Mucosa of descending colon (tissue), 3 donors: Measurements from ENCODE around the gene MMP21. TPM values are rescaled to one million over a fixed set of nuclear protein-coding genes. Genes with fewer than 3 reads are reported as not detected.

Source experiments
- ATAC-seq: fragments of 200-7000 bp; cut with Tn5 transposase; one replicate; pipeline ENCODE4 v1.9.1; 2020; ENCODE audit warnings: mild to moderate bottlenecking, moderate library complexity
- DNase-seq, 3 donors: peaks; one replicate each; pipeline ENCODE4 v3.0.0-alpha.2; 2020
- H3K36me3 ChIP-seq: fragments of 200-600 bp; one replicate; pipeline ENCODE4 v1.8.0; 2021; ENCODE audit warnings: low read depth, mild to moderate bottlenecking
- H3K4me1 ChIP-seq: fragments of 200-600 bp; one replicate; pipeline ENCODE4 v1.8.0; 2021; ENCODE audit warnings: low read depth, mild to moderate bottlenecking
- H3K4me3 ChIP-seq: fragments of 200-600 bp; one replicate; pipeline ENCODE4 v1.8.0; 2021; ENCODE audit warnings: mild to moderate bottlenecking
- H3K9me3 ChIP-seq: fragments of 200-600 bp; one replicate; pipeline ENCODE4 v1.8.0; 2021; ENCODE audit warnings: mild to moderate bottlenecking
- intact Hi-C, 2 donors: fragments of 100-400 bp; cut with DNase I in 1 of 2; cut with micrococcal nuclease in 1 of 2; formaldehyde crosslinking; loops; one replicate each; pipeline versions ENCODE4 v1.11.0 to v1.11.1; 2022; cut with DNase I, micrococcal nuclease
- total RNA-seq, 3 donors: library from RNA; stranded (reverse); fragmentation: NEBNext Ultra II Directional in 2 of 3; extraction: Animal tissue kit (Norgen Biotek cat#: 25700) in 2 of 3; gene quantifications; one replicate each; pipeline versions ENCODE4 v1.2.1 to v1.2.4, GENCODE V29; 2021 to 2023
- TF ChIP-seq, protein P1 (sequence below): fragments of 200-600 bp; IDR thresholded peaks from one replicate; pipeline ENCODE4 v1.8.0; 2022; ENCODE audit warnings: antibody characterized with exemption, mild to moderate bottlenecking
- donor health status: DM: no; HTN: no; CAD: no; lungs with moderate emphysema.
- donor health status: DM: no; HTN: no; CAD: no.
- donor health status: DM: no; HTN: yes; CAD: no.

The MMP21 gene
- total RNA-seq, 3 donors from 2014 or later = 0.14 to 0.28 TPM; not detected in 1

GRCh38 chr10:125817337-125817946, 41.8 kb upstream of the MMP21 start:
- TF ChIP-seq, protein P1, sequence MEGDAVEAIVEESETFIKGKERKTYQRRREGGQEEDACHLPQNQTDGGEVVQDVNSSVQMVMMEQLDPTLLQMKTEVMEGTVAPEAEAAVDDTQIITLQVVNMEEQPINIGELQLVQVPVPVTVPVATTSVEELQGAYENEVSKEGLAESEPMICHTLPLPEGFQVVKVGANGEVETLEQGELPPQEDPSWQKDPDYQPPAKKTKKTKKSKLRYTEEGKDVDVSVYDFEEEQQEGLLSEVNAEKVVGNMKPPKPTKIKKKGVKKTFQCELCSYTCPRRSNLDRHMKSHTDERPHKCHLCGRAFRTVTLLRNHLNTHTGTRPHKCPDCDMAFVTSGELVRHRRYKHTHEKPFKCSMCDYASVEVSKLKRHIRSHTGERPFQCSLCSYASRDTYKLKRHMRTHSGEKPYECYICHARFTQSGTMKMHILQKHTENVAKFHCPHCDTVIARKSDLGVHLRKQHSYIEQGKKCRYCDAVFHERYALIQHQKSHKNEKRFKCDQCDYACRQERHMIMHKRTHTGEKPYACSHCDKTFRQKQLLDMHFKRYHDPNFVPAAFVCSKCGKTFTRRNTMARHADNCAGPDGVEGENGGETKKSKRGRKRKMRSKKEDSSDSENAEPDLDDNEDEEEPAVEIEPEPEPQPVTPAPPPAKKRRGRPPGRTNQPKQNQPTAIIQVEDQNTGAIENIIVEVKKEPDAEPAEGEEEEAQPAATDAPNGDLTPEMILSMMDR = no peak
- Histone ChIP-seq H3K4me3 (no peak overlapping the region), H3K36me3 (no peaks in the 10 kb centered on the region), H3K9me3 (no peaks in the 10 kb centered on the region), H3K4me1 (no peaks in the 10 kb centered on the region)
- DNase-seq (no peak), ATAC-seq (peak; percentile 58)
- intact Hi-C loops = no loop called here

DNA sequence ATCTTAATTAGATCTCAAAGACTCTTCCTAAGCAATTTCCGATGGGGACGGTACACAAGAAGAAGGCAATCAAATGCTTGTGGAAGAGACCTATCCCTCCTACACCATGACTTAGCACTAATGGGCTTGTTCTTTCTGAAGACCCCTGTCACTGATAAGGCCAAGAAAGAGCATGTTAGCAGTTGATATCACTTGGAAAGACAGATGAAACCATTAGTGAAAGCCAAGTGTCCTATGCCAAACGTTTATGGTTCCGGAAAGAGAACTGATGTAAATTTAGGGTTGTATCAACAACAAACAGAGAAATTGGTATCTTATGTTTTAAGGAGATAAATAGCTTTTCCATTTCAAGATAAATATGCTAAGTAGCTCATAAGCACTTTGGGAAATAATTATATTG, 40.9 kb upstream of the MMP21 start:
- DNase-seq (no peak), ATAC-seq (no peak)
- Histone ChIP-seq H3K36me3 (no peaks in the 10 kb centered on the region), H3K9me3 (no peaks in the 10 kb centered on the region), H3K4me1 (no peaks in the 10 kb centered on the region), H3K4me3 (no peak overlapping the region)
- TF ChIP-seq, protein P1 = no peak
- intact Hi-C loops = no loop called here

DNA sequence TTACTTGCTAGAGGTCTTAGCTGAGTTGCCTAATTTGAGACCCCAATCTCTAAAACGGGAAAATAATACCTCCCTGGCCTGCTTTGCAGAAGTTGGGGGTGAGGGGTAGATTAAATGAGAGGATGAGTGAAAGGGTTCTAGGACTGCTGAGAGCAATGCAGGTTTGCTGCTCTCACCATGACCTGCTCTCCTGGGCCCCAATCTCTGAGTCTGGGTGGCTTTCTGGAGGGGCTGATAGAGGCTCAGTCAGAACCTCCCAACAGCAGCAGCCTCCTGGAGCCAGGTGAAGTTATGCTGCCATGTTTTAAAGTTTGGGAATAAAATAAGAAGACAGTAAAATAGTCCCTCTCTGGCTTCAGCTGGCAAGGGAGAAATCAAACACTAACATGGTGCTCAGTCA, 40.1 kb upstream of the MMP21 start:
- no peaks in the 10 kb centered on the region for H3K9me3 ChIP-seq
- TF ChIP-seq, protein P1 = no peak
- no peak overlapping the region for H3K4me3 ChIP-seq
- no peaks in the 10 kb centered on the region for H3K4me1 ChIP-seq
- no peak for ATAC-seq
- intact Hi-C loops = no loop called here
- H3K36me3 ChIP-seq = no peaks in the 10 kb centered on the region
- DNase-seq = no peak

- Histone ChIP-seq H3K4me1 (no peaks in the 10 kb centered on the region), H3K36me3 (no peaks in the 10 kb centered on the region), H3K9me3 (no peaks in the 10 kb centered on the region), H3K4me3 (no peak overlapping the region)
- intact Hi-C loops = no loop called here
- TF ChIP-seq, protein P1 = no peak
- no peak for DNase-seq
- no peak for ATAC-seq
Measured at GRCh38 chr10:125812128-125812750, 36.6 kb upstream of the MMP21 start.

- Histone ChIP-seq H3K4me3 (no peak overlapping the region), H3K9me3 (no peaks in the 10 kb centered on the region), H3K36me3 (no peaks in the 10 kb centered on the region), H3K4me1 (no peaks in the 10 kb centered on the region)
- TF ChIP-seq, protein P1 = no peak
- intact Hi-C loops = no loop called here
- DNase-seq (no peak), ATAC-seq (no peak)
Measured at GRCh38 chr10:125811251-125811650, 35.6 kb upstream of the MMP21 start.
